SK-N-MC (cell line): ENCODE measurements around the gene ZNF865.

Experiments used
- EZH2 ChIP-seq: fragments of 200-600 bp; sonication (generic); IDR thresholded peaks from one replicate; pipeline ENCODE4 v1.6.1; 2017; ENCODE audit warnings: antibody characterized with exemption
- POLR2AphosphoS5 ChIP-seq: IDR thresholded peaks from 2 replicates; pipeline ENCODE4 v1.6.1; 2012; ENCODE audit warnings: mild to moderate bottlenecking, low read depth, low read length, borderline replicate concordance

- TF ChIP-seq POLR2AphosphoS5 (no peak; the same call in 1 of the 2 replicates), EZH2 (no peak)
These were observed 15.8 kb downstream of the ZNF865 start for GRCh38 chr19:55621205-55621672.
